HUES64 (cell line): Measurements from ENCODE around the gene CCDC74B.
"Not testable (repeated sequence)": the region's sequence is repeated elsewhere in the genome, so short reads cannot be mapped to it uniquely, and the experiment has no call there.

Source experiments
- H3K27ac ChIP-seq: 2 replicates; pipeline ENCODE4 v1.7.0; 2013; ENCODE audit warnings: low read depth, low read length, inconsistent platforms
- H3K27me3 ChIP-seq: 2 replicates; pipeline ENCODE4 v1.6.1; 2013; ENCODE audit warnings: mild to moderate bottlenecking, low read length; ENCODE audit not compliant: insufficient read depth
- H3K36me3 ChIP-seq: 2 replicates; pipeline ENCODE4 v1.6.1; 2013; ENCODE audit warnings: mild to moderate bottlenecking, low read length; ENCODE audit not compliant: insufficient read depth
- H3K4me1 ChIP-seq: 2 replicates; pipeline ENCODE4 v1.6.1; 2013; ENCODE audit warnings: mild to moderate bottlenecking, low read length, moderate library complexity; ENCODE audit not compliant: insufficient read depth
- H3K4me3 ChIP-seq: 2 replicates; pipeline ENCODE4 v1.5.1; 2013; ENCODE audit warnings: mild to moderate bottlenecking, low read length, moderate library complexity
- H3K9ac ChIP-seq: 2 replicates; pipeline ENCODE4 v1.6.1; 2013; ENCODE audit warnings: mild to moderate bottlenecking, low read depth, low read length
- H3K9me3 ChIP-seq: 2 replicates; pipeline ENCODE4 v1.6.1; 2013; ENCODE audit warnings: low read depth, low read length; ENCODE audit not compliant: insufficient read depth
- WGBS: fragments of 150-250, 120-280 bp; methylation state at CpG from one replicate; pipeline ENCODE4 v1.1.7; 2013; ENCODE audit warnings: missing lambda C conversion rate; 5-methylcytosine and 5-hydroxymethylcytosine counted together

The CCDC74B gene

DNA sequence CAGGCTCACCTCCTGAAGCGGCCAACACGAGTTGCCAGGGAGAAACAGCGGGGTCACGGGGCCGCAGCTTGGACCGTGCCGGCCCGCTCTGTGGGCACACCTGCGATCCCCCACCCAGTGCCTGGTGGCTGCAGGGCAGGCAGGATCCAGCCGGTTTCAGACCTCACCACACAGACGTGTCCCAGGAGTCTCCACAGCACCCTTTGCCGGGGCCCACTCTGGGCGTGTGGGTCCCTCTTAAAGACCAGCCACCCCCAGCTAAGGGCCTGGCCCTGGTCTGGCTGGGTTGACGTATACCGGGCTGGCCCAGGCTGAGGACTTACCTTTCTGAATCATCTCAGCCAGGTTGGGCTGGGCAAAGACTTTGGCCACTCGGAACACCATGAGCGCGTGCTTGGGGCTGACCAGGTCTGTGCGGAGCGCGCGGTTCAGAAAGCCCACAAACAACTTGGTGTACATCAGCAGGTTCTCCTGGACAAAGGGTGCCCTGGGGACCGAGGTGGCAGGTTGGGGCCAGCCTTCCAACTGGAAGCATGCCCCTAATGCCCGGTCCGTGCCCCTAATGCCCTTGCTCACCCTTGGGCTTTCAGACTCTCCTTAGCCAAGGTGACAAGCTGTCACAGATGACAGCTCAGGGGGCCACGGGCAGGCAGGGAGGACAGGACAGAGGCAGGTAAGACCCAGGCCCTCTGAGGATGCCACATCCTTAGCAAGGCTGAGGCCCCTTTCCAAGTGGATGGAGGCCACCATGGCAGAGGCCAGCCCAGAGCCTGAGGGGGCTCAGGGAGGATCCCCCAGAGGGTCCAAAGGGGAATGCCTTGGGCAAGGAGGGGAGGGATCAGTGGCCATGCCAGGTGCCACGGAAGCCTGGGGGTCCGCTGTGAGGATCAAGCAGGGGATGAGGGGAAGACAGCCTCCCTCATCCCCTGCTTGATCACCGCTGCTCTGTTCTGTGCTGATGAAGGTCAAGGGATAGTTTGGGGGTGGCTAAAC is 10.2 kb upstream of the CCDC74B start:
- no peaks in the 10 kb centered on the region for H3K4me1 ChIP-seq
- H3K9me3 ChIP-seq, result no peaks in the 10 kb centered on the region
- no peak overlapping the region for H3K9ac ChIP-seq
- 96% methylated on average over 29 of the region's 29 CpGs for WGBS
- H3K4me3 ChIP-seq, result no peak overlapping the region
- no peaks in the 10 kb centered on the region for H3K27me3 ChIP-seq
- H3K36me3 ChIP-seq, result peaks cover 47% of the 10 kb centered on the region
- H3K27ac ChIP-seq, result no peak overlapping the region

- not testable (repeated sequence) for H3K27ac ChIP-seq, H3K9ac ChIP-seq, H3K9me3 ChIP-seq, H3K4me3 ChIP-seq, H3K4me1 ChIP-seq, H3K27me3 ChIP-seq
- WGBS, result 98% methylated on average over 7 of the region's 8 CpGs
- H3K36me3 ChIP-seq, result peaks cover 43% of the 10 kb centered on the region
These were observed 9.5 kb upstream of the CCDC74B start for GRCh38 chr2:130154423-130154770.

DNA sequence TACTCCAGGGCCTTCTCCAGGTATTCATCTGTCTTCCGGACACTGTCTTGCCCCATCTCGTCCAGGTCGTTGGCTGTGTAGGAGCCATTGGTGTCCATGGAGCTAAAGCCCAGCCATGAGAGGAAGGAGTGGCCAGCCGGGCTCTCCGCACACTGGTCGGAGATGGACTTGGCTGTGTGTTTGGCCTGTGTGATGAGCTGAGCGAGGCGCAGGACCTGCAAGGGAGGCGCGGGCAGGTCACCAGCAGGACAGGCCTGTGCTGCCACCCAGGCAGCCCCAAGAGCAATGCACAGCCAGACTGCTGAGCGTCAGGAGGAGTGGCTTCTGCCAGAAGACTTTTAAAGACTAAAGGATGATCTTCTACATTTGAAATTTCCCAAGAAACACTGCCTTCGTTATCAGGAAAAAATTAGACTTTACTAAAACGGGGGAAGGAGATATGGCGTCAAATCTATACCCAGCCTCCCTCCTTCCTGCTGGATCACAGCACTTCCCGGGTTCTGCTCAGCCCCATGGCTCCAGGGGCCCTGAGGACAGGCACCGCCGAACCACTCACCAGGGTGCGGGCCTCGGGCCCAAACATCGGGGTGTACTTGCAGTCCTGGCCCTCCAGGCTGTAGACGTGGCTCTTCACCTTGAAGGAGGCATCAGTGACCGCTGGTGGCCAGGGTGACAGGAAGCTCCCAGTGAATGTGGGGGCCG is 9.0 kb upstream of the CCDC74B start:
- H3K36me3 ChIP-seq, result peaks cover 40% of the 10 kb centered on the region
- H3K27me3 ChIP-seq, H3K27ac ChIP-seq, H3K4me1 ChIP-seq, H3K9me3 ChIP-seq, H3K9ac ChIP-seq, H3K4me3 ChIP-seq: not testable (repeated sequence)
- 97% methylated on average over 19 of the region's 23 CpGs for WGBS

- 97% methylated on average over 25 of the region's 25 CpGs for WGBS
These were observed 8.1 kb upstream of the CCDC74B start for GRCh38 chr2:130152816-130153595.

DNA sequence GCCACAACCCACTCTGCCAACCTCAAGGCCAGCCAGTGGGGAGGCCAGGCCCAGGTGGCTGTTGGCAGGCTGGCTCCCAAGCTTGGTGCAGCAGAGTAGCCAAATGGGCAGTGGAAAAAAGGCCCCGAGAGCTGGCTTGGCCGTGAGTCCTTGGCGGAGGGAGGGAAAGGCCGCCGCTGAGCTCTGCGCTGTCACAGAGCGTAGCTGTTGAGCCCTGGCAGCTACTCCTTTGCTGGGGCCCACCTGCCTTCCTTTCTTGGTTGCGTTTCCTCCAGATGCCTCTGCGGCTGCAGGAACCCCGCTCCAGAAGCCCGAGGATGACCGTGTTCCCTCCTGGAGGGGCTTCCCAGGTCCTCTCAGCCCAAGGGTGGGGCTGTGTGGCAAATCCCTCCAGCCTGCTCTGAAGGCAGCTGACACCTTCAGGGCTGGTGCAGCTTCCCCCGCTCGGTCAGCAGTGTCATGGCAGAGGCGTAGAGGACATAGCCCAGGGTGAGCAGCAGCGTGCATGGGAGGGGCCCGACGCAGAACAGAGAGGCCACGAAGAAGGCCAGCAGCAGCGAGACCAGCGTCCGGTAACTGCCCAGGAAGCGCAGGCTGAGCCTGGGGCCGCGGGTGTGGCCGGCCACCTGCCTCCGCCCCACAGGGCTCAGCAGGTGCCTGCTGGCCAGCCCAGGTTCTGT is 7.4 kb upstream of the CCDC74B start:
- H3K4me3 ChIP-seq, H3K9me3 ChIP-seq, H3K9ac ChIP-seq, H3K4me1 ChIP-seq, H3K27ac ChIP-seq, H3K27me3 ChIP-seq: not testable (repeated sequence)
- WGBS, result 97% methylated on average over 27 of the region's 27 CpGs
- peaks cover 35% of the 10 kb centered on the region for H3K36me3 ChIP-seq

More at GRCh38 chr2:130152816-130153595, 8.1 kb upstream of the CCDC74B start:
- H3K36me3 ChIP-seq, result peaks cover 35% of the 10 kb centered on the region
- H3K9ac ChIP-seq, result no peak overlapping the region
- H3K27me3 ChIP-seq, result no peaks in the 10 kb centered on the region
- no peak overlapping the region for H3K27ac ChIP-seq
- no peaks in the 10 kb centered on the region for H3K4me1 ChIP-seq
- H3K9me3 ChIP-seq, result no peaks in the 10 kb centered on the region
- H3K4me3 ChIP-seq, result no peak overlapping the region

DNA sequence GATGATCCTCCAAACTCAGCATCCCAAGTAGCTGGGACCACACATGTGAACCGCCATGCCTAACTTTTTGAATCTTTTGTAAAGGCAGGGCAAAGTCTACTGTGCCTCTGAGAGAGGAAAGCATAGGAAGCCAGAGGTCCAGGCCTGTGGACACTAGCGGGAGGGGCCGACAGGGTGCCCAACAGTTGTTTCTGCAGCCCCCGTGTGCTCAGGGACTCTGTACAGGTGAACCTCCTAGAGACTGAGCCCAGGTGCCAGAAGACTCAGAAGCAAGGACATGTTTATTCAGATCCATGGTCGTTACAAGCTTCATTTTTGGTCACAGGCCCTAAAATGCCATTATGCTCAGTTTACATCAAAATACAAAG is 6.2 kb upstream of the CCDC74B start:
- H3K4me1 ChIP-seq, H3K9ac ChIP-seq, H3K27me3 ChIP-seq, H3K9me3 ChIP-seq, H3K4me3 ChIP-seq, H3K27ac ChIP-seq: not testable (repeated sequence)
- H3K36me3 ChIP-seq, result peaks cover 35% of the 10 kb centered on the region
- WGBS, result 89% methylated on average over 4 of the region's 5 CpGs

- no peak overlapping the region for H3K9ac ChIP-seq
- no peaks in the 10 kb centered on the region for H3K27me3 ChIP-seq
- H3K4me3 ChIP-seq, result no peak overlapping the region
- H3K27ac ChIP-seq, result no peak overlapping the region
- no peaks in the 10 kb centered on the region for H3K4me1 ChIP-seq
- 93% methylated on average over 23 of the region's 23 CpGs for WGBS
- H3K36me3 ChIP-seq, result peaks cover 32% of the 10 kb centered on the region
- H3K9me3 ChIP-seq, result no peaks in the 10 kb centered on the region
These were observed 5.6 kb upstream of the CCDC74B start for GRCh38 chr2:130150181-130151144.

- not testable (repeated sequence) for H3K9me3 ChIP-seq, H3K27me3 ChIP-seq, H3K9ac ChIP-seq, H3K4me1 ChIP-seq, H3K27ac ChIP-seq, H3K4me3 ChIP-seq
- peaks cover 14% of the 10 kb centered on the region for H3K36me3 ChIP-seq
- 85% methylated on average over 4 of the region's 6 CpGs for WGBS
These were observed 3.6 kb upstream of the CCDC74B start for GRCh38 chr2:130148515-130148914.

- not testable (repeated sequence) for H3K27ac ChIP-seq, H3K9ac ChIP-seq, H3K9me3 ChIP-seq, H3K4me1 ChIP-seq, H3K36me3 ChIP-seq, H3K27me3 ChIP-seq
- WGBS, result 58% methylated on average over 15 of the region's 28 CpGs
- peak overlapping the region; percentile 54 for H3K4me3 ChIP-seq
These were observed 1.5 kb downstream of the CCDC74B start for GRCh38 chr2:130143266-130144039.
